ENCODE results near the gene CCDC182.

CCDC182 gene

GRCh38 chr17:57745242-57745641 is at the start of gene CCDC182:
TSS of gene CCDC182 (minus strand) at chr17:57745299. CDS start at chr17:57745272, 27 bp downstream.
- no peak for DNase-seq (ENCODE audit: low spot score)

GRCh38 chr17:57794841-57795240 is 49.7 kb upstream of the CCDC182 start:
- no peak for DNase-seq (ENCODE audit: low spot score)

- DNase-seq (ENCODE audit: low spot score): no peak
Observed at GRCh38 chr17:57788725-57789124, 43.6 kb upstream of the CCDC182 start.

GRCh38 chr17:57785022-57785421 is 39.9 kb upstream of the CCDC182 start:
- DNase-seq (ENCODE audit: low spot score): no peak

GRCh38 chr17:57784226-57784895 is 39.3 kb upstream of the CCDC182 start:
- no peak for DNase-seq (ENCODE audit: low spot score)

- DNase-seq (ENCODE audit: low spot score): peak; percentile 42
Observed at GRCh38 chr17:57783338-57783742, 38.2 kb upstream of the CCDC182 start.

GRCh38 chr17:57782647-57783337 is 37.7 kb upstream of the CCDC182 start:
- no peak for DNase-seq (ENCODE audit: low spot score)

GRCh38 chr17:57782062-57782490 is 37.0 kb upstream of the CCDC182 start:
- DNase-seq (ENCODE audit: low spot score): peak; percentile 30

- DNase-seq (ENCODE audit: low spot score): no peak
Observed at GRCh38 chr17:57781386-57782061, 36.4 kb upstream of the CCDC182 start.

- DNase-seq (ENCODE audit: low spot score): no peak
Observed at GRCh38 chr17:57779706-57780105, 34.6 kb upstream of the CCDC182 start.

- no peak for DNase-seq (ENCODE audit: low spot score)
Observed at GRCh38 chr17:57778306-57778705, 33.2 kb upstream of the CCDC182 start.

GRCh38 chr17:57776366-57776765 is 31.3 kb upstream of the CCDC182 start:
- DNase-seq (ENCODE audit: low spot score): no peak

GRCh38 chr17:57774872-57775271 is 29.8 kb upstream of the CCDC182 start:
- no peak for DNase-seq (ENCODE audit: low spot score)

- DNase-seq (ENCODE audit: low spot score): peak; percentile 59
Observed at GRCh38 chr17:57773557-57773956, 28.5 kb upstream of the CCDC182 start.

GRCh38 chr17:57772774-57773173 is 27.7 kb upstream of the CCDC182 start:
- no peak for DNase-seq (ENCODE audit: low spot score)

- no peak for DNase-seq (ENCODE audit: low spot score)
Observed at GRCh38 chr17:57767561-57767960, 22.5 kb upstream of the CCDC182 start.

GRCh38 chr17:57766318-57766943 is 21.3 kb upstream of the CCDC182 start:
- DNase-seq (ENCODE audit: low spot score): no peak

GRCh38 chr17:57762452-57763395 is 17.6 kb upstream of the CCDC182 start:
- no peak for DNase-seq (ENCODE audit: low spot score)

- no peak for DNase-seq (ENCODE audit: low spot score)
Observed at GRCh38 chr17:57761887-57762286, 16.8 kb upstream of the CCDC182 start.

- DNase-seq (ENCODE audit: low spot score): no peak
Observed at GRCh38 chr17:57760046-57760445, 14.9 kb upstream of the CCDC182 start.

- no peak for DNase-seq (ENCODE audit: low spot score)
Observed at GRCh38 chr17:57758654-57759053, 13.6 kb upstream of the CCDC182 start.
